H54 (cell line): Measurements from ENCODE around the gene SPG21.

Experiments used
- DNase-seq: peaks from one replicate; pipeline ENCODE4 v3.0.0; 2011; ENCODE audit warnings: low spot score, mixed read lengths; ENCODE audit not compliant: insufficient read length
- FAIRE-seq: peaks from 3 replicates; lab custom pipeline; 2011; peaks lifted over from hg19 to GRCh38; lab: Jason Lieb, UNC
- POLR2A ChIP-seq: IDR thresholded peaks from 2 replicates; pipeline ENCODE4 v1.6.1; 2011; ENCODE audit warnings: low read depth, mild to moderate bottlenecking, low read length

SPG21 gene

GRCh38 chr15:64970698-64971097 lies 19.0 kb downstream of the SPG21 start:
- no peak for TF ChIP-seq POLR2A
- no peak for DNase-seq
- FAIRE-seq, result no peak

- FAIRE-seq, result no peak
- no peak for TF ChIP-seq POLR2A
- DNase-seq, result no peak
Measured at GRCh38 chr15:64969401-64969800, 20.3 kb downstream of the SPG21 start.

GRCh38 chr15:64961013-64961412 lies 28.7 kb downstream of the SPG21 start:
- DNase-seq (no peak), FAIRE-seq (no peak)
- no peak for TF ChIP-seq POLR2A

- FAIRE-seq (no peak), DNase-seq (no peak)
- no peak for TF ChIP-seq POLR2A
Measured at GRCh38 chr15:64960153-64960552, 29.6 kb downstream of the SPG21 start.

- no peak for DNase-seq
- TF ChIP-seq POLR2A, result no peak
- no peak for FAIRE-seq
Measured at GRCh38 chr15:64959128-64959527, 30.6 kb downstream of the SPG21 start.

GRCh38 chr15:64954395-64954794 lies 35.3 kb downstream of the SPG21 start:
- DNase-seq, result no peak
- TF ChIP-seq POLR2A, result no peak
- FAIRE-seq, result no peak

- DNase-seq (no peak), FAIRE-seq (no peak)
- TF ChIP-seq POLR2A, result no peak
Measured at GRCh38 chr15:64951777-64952418, 37.8 kb downstream of the SPG21 start.

GRCh38 chr15:64950888-64951287 lies 38.8 kb downstream of the SPG21 start:
- FAIRE-seq (no peak), DNase-seq (no peak)
- TF ChIP-seq POLR2A, result no peak

- FAIRE-seq (no peak), DNase-seq (no peak)
- no peak for TF ChIP-seq POLR2A
Measured at GRCh38 chr15:64949383-64950186, 40.1 kb downstream of the SPG21 start.

GRCh38 chr15:64948916-64949315 lies 40.8 kb downstream of the SPG21 start:
- FAIRE-seq (no peak), DNase-seq (no peak)
- TF ChIP-seq POLR2A, result no peak

- TF ChIP-seq POLR2A, result no peak
- DNase-seq (no peak), FAIRE-seq (no peak)
Measured at GRCh38 chr15:64947211-64947610, 42.5 kb downstream of the SPG21 start.

GRCh38 chr15:64944961-64945360 lies 44.8 kb downstream of the SPG21 start:
- FAIRE-seq, result no peak
- no peak for TF ChIP-seq POLR2A
- DNase-seq, result no peak

GRCh38 chr15:64943512-64944225 lies 46.0 kb downstream of the SPG21 start:
- TF ChIP-seq POLR2A, result no peak
- FAIRE-seq, result no peak
- no peak for DNase-seq

- DNase-seq (no peak), FAIRE-seq (no peak)
- no peak for TF ChIP-seq POLR2A
Measured at GRCh38 chr15:64942356-64942755, 47.4 kb downstream of the SPG21 start.
